Measurements from ENCODE around the gene ATP1A1.
A peak's percentile ranks its signal among the peaks of the same experiment; 100 is the strongest.

ATP1A1 gene

GRCh38 chr1:116390195-116390594 is 17.2 kb downstream of the ATP1A1 start:
- TF ChIP-seq, protein P1, sequence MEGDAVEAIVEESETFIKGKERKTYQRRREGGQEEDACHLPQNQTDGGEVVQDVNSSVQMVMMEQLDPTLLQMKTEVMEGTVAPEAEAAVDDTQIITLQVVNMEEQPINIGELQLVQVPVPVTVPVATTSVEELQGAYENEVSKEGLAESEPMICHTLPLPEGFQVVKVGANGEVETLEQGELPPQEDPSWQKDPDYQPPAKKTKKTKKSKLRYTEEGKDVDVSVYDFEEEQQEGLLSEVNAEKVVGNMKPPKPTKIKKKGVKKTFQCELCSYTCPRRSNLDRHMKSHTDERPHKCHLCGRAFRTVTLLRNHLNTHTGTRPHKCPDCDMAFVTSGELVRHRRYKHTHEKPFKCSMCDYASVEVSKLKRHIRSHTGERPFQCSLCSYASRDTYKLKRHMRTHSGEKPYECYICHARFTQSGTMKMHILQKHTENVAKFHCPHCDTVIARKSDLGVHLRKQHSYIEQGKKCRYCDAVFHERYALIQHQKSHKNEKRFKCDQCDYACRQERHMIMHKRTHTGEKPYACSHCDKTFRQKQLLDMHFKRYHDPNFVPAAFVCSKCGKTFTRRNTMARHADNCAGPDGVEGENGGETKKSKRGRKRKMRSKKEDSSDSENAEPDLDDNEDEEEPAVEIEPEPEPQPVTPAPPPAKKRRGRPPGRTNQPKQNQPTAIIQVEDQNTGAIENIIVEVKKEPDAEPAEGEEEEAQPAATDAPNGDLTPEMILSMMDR (IDR thresholded peaks at IDR 0.05; ENCODE audit: extremely low read depth, insufficient read depth, missing control alignments), result no peak
- peak; percentile 55 for DNase-seq (ENCODE audit: low spot score)
- in situ Hi-C loops (cut with MboI; ENCODE audit: low pct_unique_long_range_greater_than_20kb, low sequenced_read_pairs, unreplicated experiment), result no loop called here

GRCh38 chr1:116391185-116391584 is 18.1 kb downstream of the ATP1A1 start:
- in situ Hi-C loops (cut with MboI; ENCODE audit: low pct_unique_long_range_greater_than_20kb, low sequenced_read_pairs, unreplicated experiment), result no loop called here
- no peak for DNase-seq (ENCODE audit: low spot score)
- TF ChIP-seq, protein P1 (IDR thresholded peaks at IDR 0.05; ENCODE audit: extremely low read depth, insufficient read depth, missing control alignments), result no peak

GRCh38 chr1:116392717-116393404 is 19.8 kb downstream of the ATP1A1 start:
- in situ Hi-C loops (cut with MboI; ENCODE audit: low pct_unique_long_range_greater_than_20kb, low sequenced_read_pairs, unreplicated experiment), result no loop called here
- DNase-seq (ENCODE audit: low spot score), result no peak
- TF ChIP-seq, protein P1 (IDR thresholded peaks at IDR 0.05; ENCODE audit: extremely low read depth, insufficient read depth, missing control alignments), result no peak

GRCh38 chr1:116393792-116394191 is 20.7 kb downstream of the ATP1A1 start:
- TF ChIP-seq, protein P1 (IDR thresholded peaks at IDR 0.05; ENCODE audit: extremely low read depth, insufficient read depth, missing control alignments), result no peak
- no peak for DNase-seq (ENCODE audit: low spot score)
- in situ Hi-C loops (cut with MboI; ENCODE audit: low pct_unique_long_range_greater_than_20kb, low sequenced_read_pairs, unreplicated experiment), result no loop called here

DNA sequence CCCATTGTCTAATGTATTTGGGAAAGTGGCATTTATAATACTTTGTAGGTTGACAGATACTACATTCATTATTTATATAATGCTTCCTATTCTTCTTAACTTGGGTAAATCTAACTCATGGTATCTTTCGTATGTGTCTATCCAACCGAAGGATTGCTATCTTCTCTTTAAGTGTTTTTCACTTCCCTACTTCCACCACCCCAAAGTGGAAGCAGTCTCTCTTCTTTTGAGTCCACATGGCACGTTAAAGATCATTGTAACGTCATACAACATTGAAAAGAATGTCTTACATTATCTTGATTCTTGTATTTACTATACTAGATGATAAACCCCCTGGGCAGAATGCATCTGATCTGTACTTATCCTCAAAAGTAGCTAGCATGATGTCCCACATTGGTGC is 21.2 kb downstream of the ATP1A1 start:
- TF ChIP-seq, protein P1 (IDR thresholded peaks at IDR 0.05; ENCODE audit: extremely low read depth, insufficient read depth, missing control alignments), result no peak
- in situ Hi-C loops (cut with MboI; ENCODE audit: low pct_unique_long_range_greater_than_20kb, low sequenced_read_pairs, unreplicated experiment), result no loop called here
- DNase-seq (ENCODE audit: low spot score), result no peak

DNA sequence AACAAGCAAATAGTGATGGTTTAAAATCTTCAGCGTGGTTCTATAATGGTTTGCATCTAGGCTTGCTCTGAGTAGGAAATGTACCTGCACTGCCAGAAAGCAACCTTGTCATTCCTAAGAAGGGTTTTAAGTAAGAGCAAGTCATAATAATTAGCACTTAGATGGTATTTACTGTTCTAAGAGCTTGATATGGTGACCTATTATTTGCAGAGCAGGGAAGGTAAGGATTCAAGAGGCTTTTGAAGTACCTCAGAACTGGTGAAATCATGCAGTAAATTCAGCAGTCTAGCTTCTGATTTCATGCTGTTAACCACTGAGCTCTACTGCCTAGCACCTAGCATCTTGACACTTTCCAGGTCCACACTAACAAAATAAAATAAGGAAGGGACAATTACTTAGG is 23.7 kb downstream of the ATP1A1 start:
- in situ Hi-C loops (cut with MboI; ENCODE audit: low pct_unique_long_range_greater_than_20kb, low sequenced_read_pairs, unreplicated experiment), result no loop called here
- no peak for DNase-seq (ENCODE audit: low spot score)
- TF ChIP-seq, protein P1 (IDR thresholded peaks at IDR 0.05; ENCODE audit: extremely low read depth, insufficient read depth, missing control alignments), result no peak

Data from GM13977 (cell line).